ENCODE measurements around the gene UNC13C. TPM values are rescaled to one million over a fixed set of nuclear protein-coding genes. Genes with fewer than 3 reads are reported as not detected.

Gene UNC13C
- total RNA-seq, 4 donors from 2014 or later, result under 0.01 to 0.30 (median 0.21) TPM; not detected in 1

- Histone ChIP-seq H3K9me3 (no peaks in the 10 kb centered on the region), H3K36me3 (no peaks in the 10 kb centered on the region), H3K27me3 (no peaks in the 10 kb centered on the region), H3K27ac (no peak overlapping the region), H3K4me3 (no peak overlapping the region), H3K4me1 (no peaks in the 10 kb centered on the region)
- DNase-seq (ENCODE audit: low spot score in 2 of 2), result no peak
- WGBS, 2 donors, result 77 to 86% methylated on average over 3 of the region's 3 CpGs
- TF ChIP-seq POLR2A (IDR thresholded peaks at IDR 0.05) (no peak), EP300 (IDR thresholded peaks at IDR 0.05) (no peak)
- TF ChIP-seq, protein P1, sequence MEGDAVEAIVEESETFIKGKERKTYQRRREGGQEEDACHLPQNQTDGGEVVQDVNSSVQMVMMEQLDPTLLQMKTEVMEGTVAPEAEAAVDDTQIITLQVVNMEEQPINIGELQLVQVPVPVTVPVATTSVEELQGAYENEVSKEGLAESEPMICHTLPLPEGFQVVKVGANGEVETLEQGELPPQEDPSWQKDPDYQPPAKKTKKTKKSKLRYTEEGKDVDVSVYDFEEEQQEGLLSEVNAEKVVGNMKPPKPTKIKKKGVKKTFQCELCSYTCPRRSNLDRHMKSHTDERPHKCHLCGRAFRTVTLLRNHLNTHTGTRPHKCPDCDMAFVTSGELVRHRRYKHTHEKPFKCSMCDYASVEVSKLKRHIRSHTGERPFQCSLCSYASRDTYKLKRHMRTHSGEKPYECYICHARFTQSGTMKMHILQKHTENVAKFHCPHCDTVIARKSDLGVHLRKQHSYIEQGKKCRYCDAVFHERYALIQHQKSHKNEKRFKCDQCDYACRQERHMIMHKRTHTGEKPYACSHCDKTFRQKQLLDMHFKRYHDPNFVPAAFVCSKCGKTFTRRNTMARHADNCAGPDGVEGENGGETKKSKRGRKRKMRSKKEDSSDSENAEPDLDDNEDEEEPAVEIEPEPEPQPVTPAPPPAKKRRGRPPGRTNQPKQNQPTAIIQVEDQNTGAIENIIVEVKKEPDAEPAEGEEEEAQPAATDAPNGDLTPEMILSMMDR (IDR thresholded peaks at IDR 0.05), result no peak
Measured at GRCh38 chr15:54307252-54307902, 329.1 kb downstream of the UNC13C start.

GRCh38 chr15:54307926-54308325 lies 329.7 kb downstream of the UNC13C start:
- TF ChIP-seq EP300 (IDR thresholded peaks at IDR 0.05) (no peak), POLR2A (IDR thresholded peaks at IDR 0.05) (no peak)
- TF ChIP-seq, protein P1 (IDR thresholded peaks at IDR 0.05), result no peak
- H3K36me3 ChIP-seq, result no peaks in the 10 kb centered on the region
- no peaks in the 10 kb centered on the region for H3K9me3 ChIP-seq
- no peaks in the 10 kb centered on the region for H3K4me1 ChIP-seq
- no peaks in the 10 kb centered on the region for H3K27me3 ChIP-seq
- WGBS, 2 donors, result 95 to 100% methylated on average over 2 of the region's 2 CpGs
- H3K27ac ChIP-seq, result no peak overlapping the region
- no peak overlapping the region for H3K4me3 ChIP-seq
- no peak for DNase-seq (ENCODE audit: low spot score in 2 of 2)

- H3K27me3 ChIP-seq, result no peaks in the 10 kb centered on the region
- no peaks in the 10 kb centered on the region for H3K9me3 ChIP-seq
- H3K36me3 ChIP-seq, result no peaks in the 10 kb centered on the region
Measured at GRCh38 chr15:54312528-54312927, 334.3 kb downstream of the UNC13C start.

DNA sequence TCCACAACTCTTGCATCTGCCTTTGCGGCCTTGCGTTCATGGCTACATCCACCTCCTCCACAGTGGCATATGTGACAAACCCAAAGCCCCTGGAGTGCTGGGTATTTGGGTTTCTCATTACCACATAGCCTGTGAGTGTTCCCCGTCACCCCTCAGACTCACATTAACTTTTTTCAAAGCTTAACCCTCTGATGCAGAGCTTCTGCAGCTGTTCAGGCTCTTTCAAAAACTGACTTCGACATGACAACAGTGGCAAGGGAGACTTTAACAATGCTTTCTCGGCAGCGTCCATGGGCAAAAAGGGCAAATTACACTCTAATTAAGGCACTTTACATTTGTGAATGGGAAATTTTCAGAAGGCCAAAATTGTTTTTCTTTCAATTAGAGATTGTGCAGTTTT lies 343.2 kb downstream of the UNC13C start:
- no peak overlapping the region for H3K4me3 ChIP-seq
- H3K27me3 ChIP-seq, result no peaks in the 10 kb centered on the region
- no peak for DNase-seq (ENCODE audit: low spot score in 2 of 2)
- H3K27ac ChIP-seq, result no peak overlapping the region
- H3K9me3 ChIP-seq, result no peaks in the 10 kb centered on the region
- no peak for TF ChIP-seq EP300 (IDR thresholded peaks at IDR 0.05)
- no peak for TF ChIP-seq POLR2A (IDR thresholded peaks at IDR 0.05)
- TF ChIP-seq, protein P1 (IDR thresholded peaks at IDR 0.05), result no peak
- 71 to 86% methylated on average over 6 of the region's 6 CpGs for WGBS, 2 donors
- no peaks in the 10 kb centered on the region for H3K4me1 ChIP-seq
- H3K36me3 ChIP-seq, result no peaks in the 10 kb centered on the region

More at GRCh38 chr15:54312528-54312927, 334.3 kb downstream of the UNC13C start:
- no peak overlapping the region for H3K4me3 ChIP-seq
- no peaks in the 10 kb centered on the region for H3K4me1 ChIP-seq
- no peak for TF ChIP-seq POLR2A (IDR thresholded peaks at IDR 0.05)
- TF ChIP-seq EP300 (IDR thresholded peaks at IDR 0.05), result no peak
- TF ChIP-seq, protein P1 (IDR thresholded peaks at IDR 0.05), result no peak
- no peak for DNase-seq (ENCODE audit: low spot score in 2 of 2)
- no peak overlapping the region for H3K27ac ChIP-seq

DNA sequence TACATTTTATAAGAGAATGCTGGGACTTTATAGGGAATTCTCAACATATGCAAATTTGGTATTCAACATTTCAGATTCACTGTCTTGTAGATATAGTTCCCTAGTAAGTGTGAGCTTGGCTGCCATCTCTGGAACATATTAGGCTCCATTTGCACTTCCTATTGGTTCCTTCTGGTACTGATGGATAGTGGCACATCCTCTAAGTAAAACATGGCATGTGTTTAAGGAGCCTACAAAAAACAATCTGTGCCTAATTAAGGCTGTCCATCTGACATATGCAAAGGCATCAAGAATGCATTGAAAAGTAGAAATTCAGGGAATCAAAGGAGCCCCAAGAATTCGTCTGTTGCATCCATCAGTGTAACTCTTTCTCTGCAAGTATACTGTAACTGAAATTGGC lies 344.1 kb downstream of the UNC13C start:
- Histone ChIP-seq H3K4me1 (no peaks in the 10 kb centered on the region), H3K4me3 (no peak overlapping the region), H3K27ac (no peak overlapping the region), H3K27me3 (no peaks in the 10 kb centered on the region), H3K9me3 (no peaks in the 10 kb centered on the region), H3K36me3 (no peaks in the 10 kb centered on the region)
- TF ChIP-seq POLR2A (IDR thresholded peaks at IDR 0.05), result no peak
- no peak for TF ChIP-seq EP300 (IDR thresholded peaks at IDR 0.05)
- TF ChIP-seq, protein P1 (IDR thresholded peaks at IDR 0.05), result no peak
- WGBS, 2 donors, result 38 to 75% methylated on average over 1 of the region's 1 CpG
- no peak for DNase-seq (ENCODE audit: low spot score in 2 of 2)

Measured in tibial nerve (tissue), 4 donors.